ENCODE data around the gene AMOTL2. TPM values are rescaled to one million over a fixed set of nuclear protein-coding genes. Genes with fewer than 3 reads are reported as not detected.

AMOTL2 gene
- polyA plus RNA-seq, 2 of the 4 experiments (the other 2 are of a cell fraction): 41.1 to 44.1 TPM

- Histone ChIP-seq H3K4me2 (no peak overlapping the region), H3K4me3 (no peak overlapping the region), H3K4me1 (peaks cover 39% of the 10 kb centered on the region), H3K27ac (peak overlapping the region; percentile 99 to 100; a peak in 5 of 6 replicates), H3K9me3 (no peaks in the 10 kb centered on the region)
- no peak for TF ChIP-seq E2F6 (IDR thresholded peaks at IDR 0.05; ENCODE audit: borderline replicate concordance, low read depth)
- TF ChIP-seq CBX8 (IDR thresholded peaks at IDR 0.05): no peak
- no peak for TF ChIP-seq HOXB5 (CRISPR knock-in tag; IDR thresholded peaks at IDR 0.05)
- no peak for TF ChIP-seq HMGXB4 (CRISPR knock-in tag; IDR thresholded peaks at IDR 0.05; ENCODE audit: borderline replicate concordance)
- no peak for TF ChIP-seq HES2 (IDR thresholded peaks at IDR 0.05)
- TF ChIP-seq MYC (IDR thresholded peaks at IDR 0.05; ENCODE audit: borderline replicate concordance, low read length): no peak
- no peak for TF ChIP-seq NPAS2 (CRISPR knock-in tag; IDR thresholded peaks at IDR 0.05; ENCODE audit: borderline replicate concordance)
- TF ChIP-seq JUN (IDR thresholded peaks at IDR 0.05): no peak
- no peak for TF ChIP-seq ZC3H11A (IDR thresholded peaks at IDR 0.05)
- TF ChIP-seq PHF8 (IDR thresholded peaks at IDR 0.05; ENCODE audit: borderline replicate concordance, low read depth): no peak
- no peak for TF ChIP-seq SREBF2 (IDR thresholded peaks at IDR 0.05)
- no peak for TF ChIP-seq RNF2 (IDR thresholded peaks at IDR 0.05; ENCODE audit: borderline replicate concordance, low read depth)
- ChIA-PET POLR2A (no interaction called here), CTCF (interaction anchor here (1.1 to 31.4 kb wide), 4 partner anchors 12 to 102 kb away, joined by 3 to 356 read pairs (median 133); partner anchors contain the start of genes ANAPC13 and CEP63)
- no peak for DNase-seq (ENCODE audit: low read depth in 1 of 2, low spot score in 1 of 2)
- ATAC-seq: no peak
- WGBS (ENCODE audit: missing lambda C conversion rate): 96% methylated on average over 5 of the region's 5 CpGs
- FAIRE-seq: no peak
These were observed 2.7 kb upstream of the AMOTL2 start for GRCh38 chr3:134376786-134377426.

GRCh38 chr3:134376385-134376765 lies 2.1 kb upstream of the AMOTL2 start:
- POLR2A ChIA-PET: no interaction called here
- no peak for ATAC-seq
- peaks cover 45% of the 10 kb centered on the region for H3K4me1 ChIP-seq
- no peak for DNase-seq (ENCODE audit: low read depth in 1 of 2, low spot score in 1 of 2)
- H3K27ac ChIP-seq: peak overlapping the region; percentile 99 to 100
- 72% methylated on average over 4 of the region's 4 CpGs for WGBS (ENCODE audit: missing lambda C conversion rate)
- peak overlapping the region; percentile 93 for H3K4me2 ChIP-seq
- no peaks in the 10 kb centered on the region for H3K9me3 ChIP-seq
- CTCF ChIA-PET: interaction anchor here (1.1 to 31.4 kb wide), 5 partner anchors 11 to 103 kb away, joined by 3 to 356 read pairs (median 26); partner anchors contain the start of genes ANAPC13 and CEP63
- H3K4me3 ChIP-seq: no peak overlapping the region
- TF ChIP-seq KDM5A (IDR thresholded peaks at IDR 0.05) (no peak), RFX5 (IDR thresholded peaks at IDR 0.05) (no peak), ZC3H11A (IDR thresholded peaks at IDR 0.05) (no peak), JUN (IDR thresholded peaks at IDR 0.05) (no peak), MAFK (IDR thresholded peaks at IDR 0.05; ENCODE audit: partially characterized antibody) (no peak), ZFP36 (IDR thresholded peaks at IDR 0.05; ENCODE audit: borderline replicate concordance, partially characterized antibody) (no peak), HES2 (IDR thresholded peaks at IDR 0.05) (no peak), PBX3 (IDR thresholded peaks at IDR 0.05) (no peak), BCL3 (IDR thresholded peaks at IDR 0.05) (no peak), RARB (CRISPR knock-in tag; IDR thresholded peaks at IDR 0.05) (no peak)
- no peak for FAIRE-seq
